Stimulated activated memory B cell treated with anti-CD40 and anti-IgM and Interleukin-4, amounts not matched to agents 10 μg/mL and 1 μg/mL and 100 μg/mL, for 72 hours (primary cell): ENCODE results near the gene CASZ1.

Experiments
- ATAC-seq: fragments of 150-1000 bp; cut with Tn5 transposase; 2 replicates; pipeline ENCODE4 v1.10.0; 2021
- H3K27ac Mint-ChIP-seq: one replicate; pipeline ENCODE4 v1.8.0; 2022; ENCODE audit warnings: mild to moderate bottlenecking, mixed read lengths
- H3K27me3 Mint-ChIP-seq: one replicate; pipeline ENCODE4 v1.8.0; 2022; ENCODE audit warnings: mixed read lengths
- H3K36me3 Mint-ChIP-seq: one replicate; pipeline ENCODE4 v1.8.0; 2022; ENCODE audit warnings: mixed read lengths
- H3K4me1 Mint-ChIP-seq: one replicate; pipeline ENCODE4 v1.8.0; 2022; ENCODE audit warnings: mixed read lengths
- H3K4me3 Mint-ChIP-seq: one replicate; pipeline ENCODE4 v1.8.0; 2022; ENCODE audit warnings: mild to moderate bottlenecking, moderate library complexity, mixed read lengths
- H3K9me3 Mint-ChIP-seq: one replicate; pipeline ENCODE4 v1.8.0; 2022; ENCODE audit warnings: mixed read lengths

Gene CASZ1

GRCh38 chr1:10760566-10761502 lies 35.6 kb downstream of the CASZ1 start:
- H3K4me3 Mint-ChIP-seq, result no peak overlapping the region
- no peaks in the 10 kb centered on the region for H3K9me3 Mint-ChIP-seq
- peaks cover 42% of the 10 kb centered on the region for H3K27me3 Mint-ChIP-seq
- ATAC-seq, result no peak
- peaks cover 8% of the 10 kb centered on the region for H3K4me1 Mint-ChIP-seq
- H3K27ac Mint-ChIP-seq, result no peak overlapping the region
- no peaks in the 10 kb centered on the region for H3K36me3 Mint-ChIP-seq

GRCh38 chr1:10759413-10760200 lies 36.8 kb downstream of the CASZ1 start:
- peaks cover 14% of the 10 kb centered on the region for H3K4me1 Mint-ChIP-seq
- H3K9me3 Mint-ChIP-seq, result no peaks in the 10 kb centered on the region
- no peak overlapping the region for H3K27ac Mint-ChIP-seq
- peaks cover 53% of the 10 kb centered on the region for H3K27me3 Mint-ChIP-seq
- H3K36me3 Mint-ChIP-seq, result no peaks in the 10 kb centered on the region
- ATAC-seq, result no peak
- no peak overlapping the region for H3K4me3 Mint-ChIP-seq

GRCh38 chr1:10756842-10757241 lies 39.6 kb downstream of the CASZ1 start:
- Mint-ChIP-seq H3K4me1 (peaks cover 14% of the 10 kb centered on the region), H3K4me3 (no peak overlapping the region), H3K9me3 (no peaks in the 10 kb centered on the region), H3K27me3 (peaks cover 63% of the 10 kb centered on the region), H3K36me3 (no peaks in the 10 kb centered on the region), H3K27ac (no peak overlapping the region)
- ATAC-seq, result no peak

GRCh38 chr1:10755970-10756521 lies 40.4 kb downstream of the CASZ1 start:
- Mint-ChIP-seq H3K4me1 (peaks cover 14% of the 10 kb centered on the region), H3K4me3 (no peak overlapping the region), H3K27me3 (peaks cover 66% of the 10 kb centered on the region), H3K36me3 (no peaks in the 10 kb centered on the region), H3K9me3 (no peaks in the 10 kb centered on the region), H3K27ac (no peak overlapping the region)
- peak; percentile 85 for ATAC-seq

GRCh38 chr1:10754568-10755329 lies 41.7 kb downstream of the CASZ1 start:
- ATAC-seq, result no peak
- no peak overlapping the region for H3K27ac Mint-ChIP-seq
- no peaks in the 10 kb centered on the region for H3K9me3 Mint-ChIP-seq
- H3K27me3 Mint-ChIP-seq, result peaks cover 56% of the 10 kb centered on the region
- H3K4me1 Mint-ChIP-seq, result peaks cover 9% of the 10 kb centered on the region
- no peak overlapping the region for H3K4me3 Mint-ChIP-seq
- no peaks in the 10 kb centered on the region for H3K36me3 Mint-ChIP-seq

GRCh38 chr1:10753299-10753698 lies 43.1 kb downstream of the CASZ1 start:
- no peak for ATAC-seq
- H3K36me3 Mint-ChIP-seq, result no peaks in the 10 kb centered on the region
- no peak overlapping the region for H3K4me3 Mint-ChIP-seq
- H3K4me1 Mint-ChIP-seq, result peaks cover 7% of the 10 kb centered on the region
- H3K27ac Mint-ChIP-seq, result no peak overlapping the region
- H3K9me3 Mint-ChIP-seq, result no peaks in the 10 kb centered on the region
- H3K27me3 Mint-ChIP-seq, result peaks cover 48% of the 10 kb centered on the region

GRCh38 chr1:10751561-10752085 lies 44.8 kb downstream of the CASZ1 start:
- Mint-ChIP-seq H3K27me3 (peaks cover 39% of the 10 kb centered on the region), H3K9me3 (no peaks in the 10 kb centered on the region), H3K27ac (no peak overlapping the region), H3K4me3 (no peak overlapping the region), H3K4me1 (peaks cover 7% of the 10 kb centered on the region), H3K36me3 (no peaks in the 10 kb centered on the region)
- no peak for ATAC-seq

- H3K4me3 Mint-ChIP-seq, result no peak overlapping the region
- ATAC-seq, result no peak
- no peaks in the 10 kb centered on the region for H3K9me3 Mint-ChIP-seq
- no peaks in the 10 kb centered on the region for H3K36me3 Mint-ChIP-seq
- no peak overlapping the region for H3K27ac Mint-ChIP-seq
- H3K27me3 Mint-ChIP-seq, result peaks cover 40% of the 10 kb centered on the region
- peaks cover 7% of the 10 kb centered on the region for H3K4me1 Mint-ChIP-seq
These were observed 45.3 kb downstream of the CASZ1 start for GRCh38 chr1:10751160-10751559.

- no peaks in the 10 kb centered on the region for H3K4me1 Mint-ChIP-seq
- no peaks in the 10 kb centered on the region for H3K9me3 Mint-ChIP-seq
- no peak for ATAC-seq
- no peak overlapping the region for H3K4me3 Mint-ChIP-seq
- H3K27me3 Mint-ChIP-seq, result peaks cover 39% of the 10 kb centered on the region
- no peaks in the 10 kb centered on the region for H3K36me3 Mint-ChIP-seq
- no peak overlapping the region for H3K27ac Mint-ChIP-seq
These were observed 50.5 kb downstream of the CASZ1 start for GRCh38 chr1:10745886-10746455.

GRCh38 chr1:10745383-10745782 lies 51.1 kb downstream of the CASZ1 start:
- no peak for ATAC-seq

GRCh38 chr1:10744654-10745238 lies 51.7 kb downstream of the CASZ1 start:
- Mint-ChIP-seq H3K4me1 (peaks cover 4% of the 10 kb centered on the region), H3K27ac (no peak overlapping the region), H3K4me3 (no peak overlapping the region), H3K36me3 (no peaks in the 10 kb centered on the region), H3K27me3 (peaks cover 49% of the 10 kb centered on the region), H3K9me3 (no peaks in the 10 kb centered on the region)
- ATAC-seq, result no peak

More at GRCh38 chr1:10745383-10745782, 51.1 kb downstream of the CASZ1 start:
- Mint-ChIP-seq H3K4me3 (no peak overlapping the region), H3K36me3 (no peaks in the 10 kb centered on the region), H3K27ac (no peak overlapping the region), H3K9me3 (no peaks in the 10 kb centered on the region), H3K4me1 (peaks cover 2% of the 10 kb centered on the region), H3K27me3 (peaks cover 42% of the 10 kb centered on the region)

GRCh38 chr1:10744029-10744428 lies 52.4 kb downstream of the CASZ1 start:
- H3K36me3 Mint-ChIP-seq, result no peaks in the 10 kb centered on the region
- no peak for ATAC-seq
- H3K9me3 Mint-ChIP-seq, result no peaks in the 10 kb centered on the region
- H3K4me1 Mint-ChIP-seq, result peaks cover 4% of the 10 kb centered on the region
- H3K4me3 Mint-ChIP-seq, result no peak overlapping the region
- H3K27me3 Mint-ChIP-seq, result peaks cover 50% of the 10 kb centered on the region
- H3K27ac Mint-ChIP-seq, result no peak overlapping the region

- no peak for ATAC-seq
- Mint-ChIP-seq H3K36me3 (no peaks in the 10 kb centered on the region), H3K4me3 (no peak overlapping the region), H3K9me3 (no peaks in the 10 kb centered on the region), H3K27me3 (peaks cover 42% of the 10 kb centered on the region), H3K27ac (no peak overlapping the region), H3K4me1 (peaks cover 4% of the 10 kb centered on the region)
These were observed 54.8 kb downstream of the CASZ1 start for GRCh38 chr1:10741696-10742095.

- Mint-ChIP-seq H3K27me3 (peaks cover 33% of the 10 kb centered on the region), H3K36me3 (no peaks in the 10 kb centered on the region), H3K27ac (no peak overlapping the region), H3K4me3 (no peak overlapping the region), H3K9me3 (no peaks in the 10 kb centered on the region), H3K4me1 (peaks cover 4% of the 10 kb centered on the region)
- ATAC-seq, result no peak
These were observed 56.3 kb downstream of the CASZ1 start for GRCh38 chr1:10740123-10740522.
